ENCODE results near the gene MBNL3. TPM values are rescaled to one million over a fixed set of nuclear protein-coding genes. Genes with fewer than 3 reads are reported as not detected.

MBNL3 gene
- total RNA-seq, 1 experiment from 2014 or later: 4.0 TPM

DNA sequence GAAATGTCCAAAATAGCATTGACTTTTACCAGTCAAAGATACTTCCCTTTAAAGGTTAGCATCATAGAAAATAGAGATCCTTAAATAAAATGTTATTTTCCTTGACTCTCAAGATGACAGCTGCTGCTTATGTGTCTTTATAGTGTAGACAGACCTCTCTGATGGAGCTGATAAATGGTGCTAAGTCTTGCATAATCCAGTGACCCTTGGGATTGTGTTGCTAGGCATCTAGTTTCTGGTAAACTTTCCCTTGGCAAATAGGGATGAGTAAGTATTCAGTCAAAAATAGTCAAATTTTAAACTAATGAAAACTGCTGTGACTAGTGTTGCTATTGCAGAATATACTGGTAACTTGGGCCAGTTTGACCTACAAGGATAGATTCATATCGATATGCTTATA lies 53.6 kb downstream of the MBNL3 start:
- Mint-ChIP-seq H3K4me3 (no peak overlapping the region), H3K27ac (no peak overlapping the region), H3K4me1 (peaks cover 16% of the 10 kb centered on the region), H3K36me3 (no peaks in the 10 kb centered on the region), H3K9me3 (no peaks in the 10 kb centered on the region), H3K27me3 (ENCODE audit: low read depth) (no peaks in the 10 kb centered on the region)
- ATAC-seq: no peak
- POLR2A ChIA-PET: no interaction called here
- no peak for DNase-seq (ENCODE audit: low spot score)
- CTCF ChIA-PET: no interaction called here
- TF ChIP-seq SMAD3 (CRISPR knock-in tag; IDR thresholded peaks at IDR 0.05; ENCODE audit: borderline replicate concordance): no peak
- TF ChIP-seq MLX (CRISPR knock-in tag; IDR thresholded peaks at IDR 0.05): no peak
- TF ChIP-seq EMX1 (CRISPR knock-in tag; IDR thresholded peaks at IDR 0.05): no peak
- no peak for TF ChIP-seq MYBL2 (CRISPR knock-in tag; IDR thresholded peaks at IDR 0.05)
- TF ChIP-seq NFE2L1 (CRISPR knock-in tag; IDR thresholded peaks at IDR 0.05): no peak
- no peak for TF ChIP-seq CBFB (CRISPR knock-in tag; IDR thresholded peaks at IDR 0.05; ENCODE audit: low read depth)
- no peak for TF ChIP-seq ZSCAN18 (CRISPR knock-in tag; IDR thresholded peaks at IDR 0.05)
- no peak for TF ChIP-seq ZMAT4 (CRISPR knock-in tag; IDR thresholded peaks at IDR 0.05)
- TF ChIP-seq USF1 (CRISPR knock-in tag; IDR thresholded peaks at IDR 0.05): no peak
- TF ChIP-seq ZNF121 (CRISPR knock-in tag; IDR thresholded peaks at IDR 0.05): no peak
- TF ChIP-seq, protein P1, sequence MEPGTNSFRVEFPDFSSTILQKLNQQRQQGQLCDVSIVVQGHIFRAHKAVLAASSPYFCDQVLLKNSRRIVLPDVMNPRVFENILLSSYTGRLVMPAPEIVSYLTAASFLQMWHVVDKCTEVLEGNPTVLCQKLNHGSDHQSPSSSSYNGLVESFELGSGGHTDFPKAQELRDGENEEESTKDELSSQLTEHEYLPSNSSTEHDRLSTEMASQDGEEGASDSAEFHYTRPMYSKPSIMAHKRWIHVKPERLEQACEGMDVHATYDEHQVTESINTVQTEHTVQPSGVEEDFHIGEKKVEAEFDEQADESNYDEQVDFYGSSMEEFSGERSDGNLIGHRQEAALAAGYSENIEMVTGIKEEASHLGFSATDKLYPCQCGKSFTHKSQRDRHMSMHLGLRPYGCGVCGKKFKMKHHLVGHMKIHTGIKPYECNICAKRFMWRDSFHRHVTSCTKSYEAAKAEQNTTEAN (CRISPR knock-in tag; IDR thresholded peaks at IDR 0.05): no peak
- TF ChIP-seq SMAD4 (CRISPR knock-in tag; IDR thresholded peaks at IDR 0.05): no peak
- TF ChIP-seq PRRX2 (CRISPR knock-in tag; IDR thresholded peaks at IDR 0.05): no peak
- no peak for TF ChIP-seq TP53 (CRISPR knock-in tag; IDR thresholded peaks at IDR 0.05)
- TF ChIP-seq KAT7 (CRISPR knock-in tag; IDR thresholded peaks at IDR 0.05; ENCODE audit: borderline replicate concordance): no peak
- no peak for TF ChIP-seq ATF6 (CRISPR knock-in tag; IDR thresholded peaks at IDR 0.05)
- no peak for TF ChIP-seq ZNF416 (CRISPR knock-in tag; IDR thresholded peaks at IDR 0.05)
- no peak for TF ChIP-seq ATF1 (CRISPR knock-in tag; IDR thresholded peaks at IDR 0.05)
- TF ChIP-seq TEAD4 (CRISPR knock-in tag; IDR thresholded peaks at IDR 0.05): no peak
- TF ChIP-seq ZNF219 (CRISPR knock-in tag; IDR thresholded peaks at IDR 0.05; ENCODE audit: borderline replicate concordance): no peak

- H3K27me3 Mint-ChIP-seq (ENCODE audit: low read depth): no peaks in the 10 kb centered on the region
- H3K27ac Mint-ChIP-seq: no peak overlapping the region
- no peak overlapping the region for H3K4me3 Mint-ChIP-seq
- peaks cover 12% of the 10 kb centered on the region for H3K4me1 Mint-ChIP-seq
- ATAC-seq (no peak), DNase-seq (ENCODE audit: low spot score) (no peak)
- H3K9me3 Mint-ChIP-seq: no peaks in the 10 kb centered on the region
- ChIA-PET POLR2A (no interaction called here), CTCF (interaction anchor here (1.2 kb wide), 1 partner anchor 20 kb away, joined by 3 read pairs; no protein-coding TSS in a partner anchor)
- H3K36me3 Mint-ChIP-seq: no peaks in the 10 kb centered on the region
- TF ChIP-seq TEAD1 (CRISPR knock-in tag; IDR thresholded peaks at IDR 0.05): no peak
- TF ChIP-seq, protein P1 (CRISPR knock-in tag; IDR thresholded peaks at IDR 0.05): no peak
- no peak for TF ChIP-seq PRRX2 (CRISPR knock-in tag; IDR thresholded peaks at IDR 0.05)
- no peak for TF ChIP-seq NFYB (CRISPR knock-in tag; conservative IDR thresholded peaks at IDR 0.05; ENCODE audit: low read depth)
- TF ChIP-seq ZBTB21 (CRISPR knock-in tag; IDR thresholded peaks at IDR 0.05; ENCODE audit: borderline replicate concordance): no peak
- TF ChIP-seq, protein P2, sequence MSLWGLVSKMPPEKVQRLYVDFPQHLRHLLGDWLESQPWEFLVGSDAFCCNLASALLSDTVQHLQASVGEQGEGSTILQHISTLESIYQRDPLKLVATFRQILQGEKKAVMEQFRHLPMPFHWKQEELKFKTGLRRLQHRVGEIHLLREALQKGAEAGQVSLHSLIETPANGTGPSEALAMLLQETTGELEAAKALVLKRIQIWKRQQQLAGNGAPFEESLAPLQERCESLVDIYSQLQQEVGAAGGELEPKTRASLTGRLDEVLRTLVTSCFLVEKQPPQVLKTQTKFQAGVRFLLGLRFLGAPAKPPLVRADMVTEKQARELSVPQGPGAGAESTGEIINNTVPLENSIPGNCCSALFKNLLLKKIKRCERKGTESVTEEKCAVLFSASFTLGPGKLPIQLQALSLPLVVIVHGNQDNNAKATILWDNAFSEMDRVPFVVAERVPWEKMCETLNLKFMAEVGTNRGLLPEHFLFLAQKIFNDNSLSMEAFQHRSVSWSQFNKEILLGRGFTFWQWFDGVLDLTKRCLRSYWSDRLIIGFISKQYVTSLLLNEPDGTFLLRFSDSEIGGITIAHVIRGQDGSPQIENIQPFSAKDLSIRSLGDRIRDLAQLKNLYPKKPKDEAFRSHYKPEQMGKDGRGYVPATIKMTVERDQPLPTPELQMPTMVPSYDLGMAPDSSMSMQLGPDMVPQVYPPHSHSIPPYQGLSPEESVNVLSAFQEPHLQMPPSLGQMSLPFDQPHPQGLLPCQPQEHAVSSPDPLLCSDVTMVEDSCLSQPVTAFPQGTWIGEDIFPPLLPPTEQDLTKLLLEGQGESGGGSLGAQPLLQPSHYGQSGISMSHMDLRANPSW (CRISPR knock-in tag; conservative IDR thresholded peaks at IDR 0.05; ENCODE audit: low read depth): no peak
These were observed 55.3 kb downstream of the MBNL3 start for GRCh38 chrX:132433551-132433950.
